GM18867 (cell line): ENCODE measurements around the gene DSCAML1.
"Not testable (repeated sequence)": the region's sequence is repeated elsewhere in the genome, so short reads cannot be mapped to it uniquely, and the experiment has no call there.

Source experiments
- ATAC-seq: cut with Tn5 transposase; IDR thresholded peaks from one replicate; pipeline ENCODE4 v1.9.1; 2021; ENCODE audit warnings: mild to moderate bottlenecking, moderate library complexity; ENCODE audit not compliant: unreplicated experiment

The DSCAML1 gene

DNA sequence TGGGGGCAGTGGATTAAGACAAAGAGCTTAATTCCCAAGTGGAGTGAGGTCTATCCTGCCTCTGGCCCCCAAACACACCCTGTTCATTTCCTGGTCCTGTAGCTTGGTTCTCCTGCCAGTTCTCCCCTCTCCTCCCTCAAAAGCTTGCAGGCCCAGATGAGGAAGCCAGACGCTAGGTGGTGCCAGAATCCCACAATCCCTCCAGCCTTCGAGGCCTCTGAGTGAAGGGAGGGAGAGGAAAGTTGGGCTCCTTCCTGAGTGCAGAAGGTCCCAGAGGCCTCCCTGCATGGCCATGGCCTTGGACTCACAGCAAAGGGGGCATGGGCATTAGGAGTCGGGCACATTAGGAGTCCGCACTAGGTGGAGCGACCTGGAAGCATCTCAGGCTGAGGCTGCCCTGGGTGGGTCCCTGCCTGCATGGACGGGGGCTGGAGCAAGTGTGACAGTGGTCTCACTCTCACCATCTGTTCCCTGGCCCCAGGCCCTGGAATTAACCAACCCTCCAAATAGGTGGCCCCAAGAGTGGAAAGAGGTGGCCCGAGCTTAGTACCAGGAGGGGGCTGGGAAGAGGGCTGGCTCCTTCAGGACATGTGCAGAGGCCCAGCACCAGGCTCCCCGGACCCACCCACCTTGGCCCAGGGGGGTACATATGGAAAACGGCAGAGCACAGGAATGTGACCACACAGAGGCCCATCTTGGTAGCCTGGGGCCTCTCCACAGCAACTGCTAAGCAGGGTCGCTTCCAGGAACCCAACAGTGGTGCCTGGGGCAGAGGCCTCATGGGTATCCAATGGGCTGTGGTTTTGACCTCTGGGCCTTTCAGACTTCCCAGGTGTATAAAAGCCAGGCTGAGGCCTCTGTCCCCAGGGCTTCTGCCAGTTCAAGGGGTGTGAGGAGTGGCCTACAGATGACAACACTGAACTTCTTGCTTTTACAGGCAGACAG lies 22.4 kb upstream of the DSCAML1 start:
- no peak for ATAC-seq

DNA sequence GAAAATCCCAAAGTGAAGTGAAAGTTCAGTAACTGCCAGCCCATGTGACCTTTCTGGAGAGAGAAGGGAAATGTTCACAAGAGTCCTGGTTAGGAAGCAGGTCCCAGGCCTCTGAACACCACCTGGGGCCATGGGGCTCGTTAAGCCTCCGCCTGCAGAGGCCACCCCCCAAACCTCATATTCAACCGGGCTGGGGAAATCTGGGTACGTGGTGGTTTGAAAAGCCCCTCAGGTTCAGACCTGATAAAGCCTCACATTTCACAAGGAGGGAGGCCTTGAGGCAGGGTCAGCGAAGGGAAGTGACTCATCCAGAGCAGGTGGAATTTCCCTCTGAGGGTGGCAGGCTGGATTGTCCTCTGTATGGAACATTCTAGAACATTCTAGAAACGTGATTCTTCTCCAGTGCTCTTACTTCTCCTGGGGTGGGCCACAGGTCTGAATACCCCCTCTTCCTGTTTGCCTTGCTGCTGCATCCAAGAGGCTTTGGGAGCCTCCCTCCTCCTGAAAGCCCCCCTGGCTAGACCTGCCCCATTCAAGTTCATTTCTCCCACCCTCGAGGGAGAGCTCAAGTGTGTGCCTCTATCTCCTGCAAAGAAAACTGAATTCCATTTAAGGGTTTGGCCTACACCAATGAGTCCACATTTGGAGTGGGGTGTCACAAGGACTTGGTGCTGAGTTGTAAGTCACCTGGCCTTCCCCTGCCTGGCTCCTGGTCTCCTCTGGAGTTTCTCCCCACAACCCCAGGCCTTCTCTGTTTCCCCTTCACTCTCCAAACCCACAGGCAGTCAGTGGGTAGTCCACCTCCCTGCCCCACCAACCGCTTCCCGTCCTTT lies 21.2 kb upstream of the DSCAML1 start:
- ATAC-seq: peak; percentile 18

DNA sequence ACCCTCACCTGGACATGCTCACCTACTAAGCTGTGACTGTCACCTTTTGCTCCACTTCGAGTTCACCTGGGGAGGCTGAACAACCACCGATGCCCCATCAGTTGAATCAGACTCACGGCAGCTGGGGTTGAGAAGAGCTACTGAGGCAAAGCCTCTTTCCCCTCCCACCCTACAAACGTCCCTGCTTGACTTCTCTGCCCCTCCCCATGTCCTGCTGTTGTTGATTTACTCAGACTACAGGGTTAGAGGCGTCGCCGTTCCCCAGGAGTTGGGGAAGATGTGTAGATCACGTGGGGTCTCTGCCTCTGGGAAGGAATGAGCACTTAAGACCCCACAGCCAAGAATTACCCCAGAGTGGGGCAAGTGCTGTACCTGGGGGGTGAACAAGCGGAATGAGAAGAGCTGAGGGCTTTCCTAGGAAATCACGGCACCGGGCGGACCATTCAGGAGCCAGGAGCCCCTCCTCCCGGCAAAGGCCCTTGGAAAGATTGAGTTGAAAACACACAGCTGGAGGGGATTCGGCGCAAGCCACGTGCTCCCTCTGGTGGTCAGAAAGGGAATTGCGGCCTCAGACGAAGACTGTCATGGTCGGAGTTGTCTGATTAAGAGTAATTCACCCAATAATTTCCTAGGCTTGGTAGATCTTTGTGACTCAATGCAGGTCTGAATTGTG lies 20.5 kb upstream of the DSCAML1 start:
- ATAC-seq: peak; percentile 28

GRCh38 chr11:117816846-117817367 lies 19.9 kb upstream of the DSCAML1 start:
- no peak for ATAC-seq

GRCh38 chr11:117816151-117816741 lies 19.2 kb upstream of the DSCAML1 start:
- ATAC-seq: no peak

- ATAC-seq: peak; percentile 69
Measured at GRCh38 chr11:117815262-117815803, 18.3 kb upstream of the DSCAML1 start.

- ATAC-seq: peak; percentile 43
Measured at GRCh38 chr11:117814766-117815261, 17.8 kb upstream of the DSCAML1 start.

DNA sequence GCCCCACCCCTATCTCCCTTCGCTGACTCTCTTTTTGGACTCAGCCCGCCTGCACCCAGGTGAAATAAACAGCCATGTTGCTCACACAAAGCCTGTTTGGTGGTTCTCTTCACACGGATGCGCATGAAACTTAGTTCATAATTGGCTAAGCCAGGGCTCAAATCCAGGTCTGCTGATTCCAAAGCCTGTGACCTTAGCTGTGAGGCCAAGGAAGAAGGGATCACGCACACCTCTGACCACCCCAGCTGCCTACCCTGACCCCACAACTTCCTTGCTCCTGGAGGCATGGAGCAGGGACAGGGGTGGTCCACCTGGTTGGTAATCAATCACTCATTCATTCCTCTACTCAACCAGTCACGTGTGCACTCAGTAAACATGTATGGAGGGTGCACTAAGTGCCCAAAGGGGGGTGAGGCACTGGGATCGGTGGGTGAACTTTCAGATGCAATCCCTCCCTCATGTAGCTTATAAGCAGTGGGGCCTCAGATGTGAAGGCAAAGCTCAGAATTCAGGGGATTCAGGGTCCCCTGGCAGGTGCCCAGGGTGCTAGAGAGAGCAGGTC lies 17.3 kb upstream of the DSCAML1 start:
- no peak for ATAC-seq

DNA sequence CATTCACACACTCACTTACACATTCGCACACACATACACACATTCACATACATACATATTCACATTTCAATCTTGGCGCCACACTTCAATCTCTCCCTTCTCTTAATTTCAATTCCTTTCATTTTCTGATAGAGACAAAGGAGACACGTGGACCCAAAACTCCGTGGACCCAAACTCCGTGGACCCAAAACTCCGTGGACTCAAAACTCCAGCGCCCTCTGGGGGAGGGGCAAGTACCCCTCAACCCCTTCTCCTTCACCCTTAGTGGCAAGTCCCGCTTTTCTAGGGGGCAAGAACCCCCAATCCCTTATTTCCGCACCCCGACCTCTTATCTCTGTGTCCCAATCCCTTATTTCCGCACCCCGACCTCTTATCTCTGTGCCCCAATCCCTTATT lies 13.0 kb upstream of the DSCAML1 start:
- ATAC-seq: not testable (repeated sequence)

- no peak for ATAC-seq
Measured at GRCh38 chr11:117809236-117810055, 12.4 kb upstream of the DSCAML1 start.

DNA sequence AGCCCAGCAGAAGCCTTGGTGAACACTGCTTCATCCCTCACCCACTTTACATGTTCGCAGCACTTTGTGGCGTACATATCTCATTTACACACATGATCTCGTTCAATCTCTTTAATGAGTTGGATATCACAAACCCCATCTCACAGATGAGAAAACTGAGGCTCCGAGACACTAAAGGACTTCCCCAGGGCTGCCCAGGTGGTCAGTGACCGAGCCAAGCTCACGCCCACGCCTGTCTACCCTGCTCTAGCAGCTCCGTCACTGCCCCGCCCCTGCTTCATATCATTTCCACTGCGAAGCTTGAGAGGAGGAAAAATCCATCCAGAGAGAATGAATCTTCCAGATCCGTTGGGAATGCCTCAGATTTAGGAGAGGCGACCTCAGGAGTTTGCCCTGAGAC lies 11.8 kb upstream of the DSCAML1 start:
- ATAC-seq: no peak

GRCh38 chr11:117807482-117808327 lies 10.7 kb upstream of the DSCAML1 start:
- no peak for ATAC-seq

DNA sequence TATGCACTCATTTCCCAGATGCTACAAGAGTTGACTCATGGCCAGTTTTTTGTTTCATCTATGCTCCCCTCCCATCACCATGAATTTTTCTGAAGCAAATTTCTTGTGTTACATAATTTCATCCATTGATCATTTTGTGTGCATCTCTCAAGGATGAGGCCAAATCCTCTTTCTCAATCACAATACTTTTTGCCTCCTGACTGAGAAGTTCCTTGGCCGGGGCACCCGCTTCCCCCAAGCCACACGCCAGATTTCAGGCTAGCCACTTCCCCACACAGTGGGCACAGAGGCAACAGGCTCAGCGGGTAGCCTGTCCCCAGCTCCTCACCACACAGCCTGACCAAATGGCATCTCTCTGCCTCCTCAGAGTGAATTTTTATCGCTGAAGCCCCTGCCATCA lies 9.8 kb upstream of the DSCAML1 start:
- no peak for ATAC-seq

DNA sequence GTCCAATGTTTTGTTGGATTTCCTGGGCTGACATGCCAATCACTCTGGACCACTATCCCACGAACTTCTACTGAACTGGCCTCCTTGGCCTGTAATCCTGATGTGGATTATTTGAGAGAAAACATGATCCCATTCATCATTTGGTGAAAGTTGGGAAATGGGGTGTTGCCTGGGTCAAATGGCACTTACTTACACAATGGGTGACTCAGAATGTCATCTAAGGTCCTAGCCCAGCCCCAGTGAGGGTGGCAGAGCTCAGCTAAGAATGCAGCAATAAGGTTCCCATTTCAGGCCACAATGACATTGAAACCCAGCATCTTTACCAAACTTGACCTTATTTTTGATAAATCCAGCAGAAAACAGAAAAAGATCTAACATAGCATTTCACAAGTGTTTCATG lies 8.0 kb upstream of the DSCAML1 start:
- ATAC-seq: no peak

DNA sequence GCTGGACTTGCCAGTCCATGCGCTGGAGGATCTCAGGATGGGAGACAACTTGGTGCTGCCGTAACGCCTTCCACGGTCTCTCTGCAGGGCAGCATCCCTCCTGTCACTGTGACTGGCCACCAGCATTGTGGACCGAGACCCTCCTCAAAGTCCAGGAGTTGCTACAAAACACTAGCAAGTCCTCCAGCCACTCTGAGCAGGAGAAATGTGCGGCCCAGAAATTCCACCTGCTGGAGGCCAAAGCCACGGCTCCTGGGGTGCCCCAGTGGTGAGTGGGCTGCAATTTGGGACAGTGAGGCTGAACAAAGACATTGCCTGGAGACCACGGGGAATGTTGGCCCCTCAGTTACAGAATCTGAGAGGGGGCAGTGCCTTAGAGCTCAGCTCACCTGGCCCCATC lies 6.9 kb upstream of the DSCAML1 start:
- ATAC-seq: no peak

GRCh38 chr11:117799634-117800033 lies 2.6 kb upstream of the DSCAML1 start:
- ATAC-seq: no peak

- no peak for ATAC-seq
Measured at GRCh38 chr11:117796456-117796871, 552 bp downstream of the DSCAML1 start.
